Measurements from ENCODE around the gene MAL. TPM values are rescaled to one million over a fixed set of nuclear protein-coding genes. Genes with fewer than 3 reads are reported as not detected.

MAL gene
- polyA plus RNA-seq, 1 of the 3 experiments (the other 2 are of a cell fraction) = not detected

DNA sequence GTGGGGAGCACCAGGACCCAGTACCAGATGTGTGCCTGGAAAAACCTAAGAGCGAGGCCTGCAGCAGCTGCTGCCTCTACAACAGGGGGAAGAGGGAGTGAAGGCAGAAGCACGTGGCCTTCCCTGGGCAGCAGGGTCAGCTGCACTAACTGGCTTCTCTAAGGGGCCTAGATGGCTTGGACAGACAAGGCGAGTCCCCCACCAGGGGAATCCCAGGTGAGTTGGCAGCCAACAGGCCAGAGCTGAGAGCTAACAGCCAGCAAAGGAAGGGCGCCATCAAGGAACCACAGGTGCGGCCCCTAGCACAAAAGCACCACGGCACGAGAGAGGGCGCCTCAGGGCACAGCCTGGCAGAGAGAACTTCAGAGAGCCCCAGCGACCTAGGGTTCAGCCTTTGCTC lies 19.8 kb upstream of the MAL start:
- 47% methylated on average over 7 of the region's 9 CpGs for WGBS (ENCODE audit: low lambda C conversion rate)
- Histone ChIP-seq H3F3A (replicated peaks; ENCODE audit: insufficient read depth) (no peaks in the 10 kb centered on the region), H3K79me2 (ENCODE audit: insufficient read depth) (no peaks in the 10 kb centered on the region), H4K20me1 (ENCODE audit: insufficient read depth) (no peaks in the 10 kb centered on the region), H3K4me3 (ENCODE audit: low read depth in 2 of 2, low read length in 1 of 2) (no peak overlapping the region), H3K36me3 (replicated peaks in 1 of 2; ENCODE audit: control insufficient read depth in 1 of 2, insufficient read depth in 2 of 2, low read length in 1 of 2) (no peaks in the 10 kb centered on the region), H3K4me1 (ENCODE audit: control insufficient read depth in 1 of 2, insufficient read depth in 2 of 2, low read depth in 1 of 2, low read length in 1 of 2) (no peaks in the 10 kb centered on the region; a peak in 1 of 4 replicates), H3K9me3 (no peaks in the 10 kb centered on the region), H3K27me3 (ENCODE audit: insufficient read depth) (peaks cover 31% of the 10 kb centered on the region), H3K27ac (ENCODE audit: low read depth in 2 of 2, low read length in 1 of 2) (no peak overlapping the region), H3K4me2 (no peak overlapping the region), H3K9me2 (no peaks in the 10 kb centered on the region), H2AFZ (ENCODE audit: low read depth) (no peak overlapping the region), H3K9ac (no peak overlapping the region)
- no peak for DNase-seq
- POLR2A ChIA-PET = no interaction called here
- CTCF ChIA-PET = interaction anchor here (1.3 kb wide), 1 partner anchor 49 kb away, joined by 4 read pairs; no protein-coding TSS in a partner anchor
- no peak for TF ChIP-seq GATA2 (CRISPR knock-in tag; IDR thresholded peaks at IDR 0.05)
- no peak for TF ChIP-seq GABPA (IDR thresholded peaks at IDR 0.05; ENCODE audit: low read depth)

DNA sequence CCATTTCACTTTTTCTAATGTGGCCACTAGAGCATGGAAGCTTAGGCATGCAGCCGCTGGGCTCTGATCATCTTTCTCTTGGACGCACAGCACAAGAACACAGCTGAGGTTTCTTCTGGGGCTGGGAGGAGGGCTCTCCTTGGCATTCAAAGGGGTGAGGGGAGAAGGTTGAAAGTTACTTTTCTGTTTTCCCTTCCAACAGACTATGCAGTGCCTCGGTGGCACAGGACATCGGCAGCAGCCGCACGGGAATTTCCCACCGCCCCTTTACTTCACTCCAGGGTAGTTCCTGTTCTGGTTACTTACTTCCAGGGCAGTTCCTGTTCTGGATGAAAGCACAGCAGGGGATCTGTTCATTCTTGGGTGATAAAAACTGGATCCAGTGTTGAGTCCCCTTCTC lies 18.9 kb upstream of the MAL start:
- 76% methylated on average over 7 of the region's 7 CpGs for WGBS (ENCODE audit: low lambda C conversion rate)
- no peaks in the 10 kb centered on the region; a peak in 1 of 4 replicates for H3K4me1 ChIP-seq (ENCODE audit: control insufficient read depth in 1 of 2, insufficient read depth in 2 of 2, low read depth in 1 of 2, low read length in 1 of 2)
- DNase-seq = no peak
- no peak overlapping the region for H3K4me3 ChIP-seq (ENCODE audit: low read depth in 2 of 2, low read length in 1 of 2)
- H3K4me2 ChIP-seq = no peak overlapping the region
- no peak overlapping the region for H3K27ac ChIP-seq (ENCODE audit: low read depth in 2 of 2, low read length in 1 of 2)
- H3K9me2 ChIP-seq = no peaks in the 10 kb centered on the region
- POLR2A ChIA-PET = no interaction called here
- no peak overlapping the region for H2AFZ ChIP-seq (ENCODE audit: low read depth)
- H3K27me3 ChIP-seq (ENCODE audit: insufficient read depth) = peaks cover 29% of the 10 kb centered on the region
- no peaks in the 10 kb centered on the region for H3F3A ChIP-seq (replicated peaks; ENCODE audit: insufficient read depth)
- no peaks in the 10 kb centered on the region for H3K36me3 ChIP-seq (replicated peaks in 1 of 2; ENCODE audit: control insufficient read depth in 1 of 2, insufficient read depth in 2 of 2, low read length in 1 of 2)
- TF ChIP-seq GATA2 (CRISPR knock-in tag; IDR thresholded peaks at IDR 0.05) (no peak), NRF1 (IDR thresholded peaks at IDR 0.05; ENCODE audit: low read depth, low read length) (no peak), ELF1 (IDR thresholded peaks at IDR 0.05) (no peak), MEF2A (IDR thresholded peaks at IDR 0.05; ENCODE audit: borderline replicate concordance, low read depth) (no peak), RCOR1 (IDR thresholded peaks at IDR 0.05; ENCODE audit: low read length) (no peak), RXRA (IDR thresholded peaks at IDR 0.05; ENCODE audit: borderline replicate concordance, low read depth) (no peak), MXI1 (IDR thresholded peaks at IDR 0.05; ENCODE audit: low read depth, low read length) (no peak), FOXM1 (IDR thresholded peaks at IDR 0.05; ENCODE audit: low read depth) (no peak), SIN3A (IDR thresholded peaks at IDR 0.05; ENCODE audit: borderline replicate concordance, low read depth, low read length) (no peak), TCF12 (IDR thresholded peaks at IDR 0.05) (no peak), RAD21 (IDR thresholded peaks at IDR 0.05; ENCODE audit: low read length) (no peak), JUND (IDR thresholded peaks at IDR 0.05) (no peak), POLR2AphosphoS5 (IDR thresholded peaks at IDR 0.05; ENCODE audit: low read depth, low read length) (no peak)
- TF ChIP-seq, protein P1, sequence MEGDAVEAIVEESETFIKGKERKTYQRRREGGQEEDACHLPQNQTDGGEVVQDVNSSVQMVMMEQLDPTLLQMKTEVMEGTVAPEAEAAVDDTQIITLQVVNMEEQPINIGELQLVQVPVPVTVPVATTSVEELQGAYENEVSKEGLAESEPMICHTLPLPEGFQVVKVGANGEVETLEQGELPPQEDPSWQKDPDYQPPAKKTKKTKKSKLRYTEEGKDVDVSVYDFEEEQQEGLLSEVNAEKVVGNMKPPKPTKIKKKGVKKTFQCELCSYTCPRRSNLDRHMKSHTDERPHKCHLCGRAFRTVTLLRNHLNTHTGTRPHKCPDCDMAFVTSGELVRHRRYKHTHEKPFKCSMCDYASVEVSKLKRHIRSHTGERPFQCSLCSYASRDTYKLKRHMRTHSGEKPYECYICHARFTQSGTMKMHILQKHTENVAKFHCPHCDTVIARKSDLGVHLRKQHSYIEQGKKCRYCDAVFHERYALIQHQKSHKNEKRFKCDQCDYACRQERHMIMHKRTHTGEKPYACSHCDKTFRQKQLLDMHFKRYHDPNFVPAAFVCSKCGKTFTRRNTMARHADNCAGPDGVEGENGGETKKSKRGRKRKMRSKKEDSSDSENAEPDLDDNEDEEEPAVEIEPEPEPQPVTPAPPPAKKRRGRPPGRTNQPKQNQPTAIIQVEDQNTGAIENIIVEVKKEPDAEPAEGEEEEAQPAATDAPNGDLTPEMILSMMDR (IDR thresholded peaks at IDR 0.05) = no peak
- TF ChIP-seq, protein P2, sequence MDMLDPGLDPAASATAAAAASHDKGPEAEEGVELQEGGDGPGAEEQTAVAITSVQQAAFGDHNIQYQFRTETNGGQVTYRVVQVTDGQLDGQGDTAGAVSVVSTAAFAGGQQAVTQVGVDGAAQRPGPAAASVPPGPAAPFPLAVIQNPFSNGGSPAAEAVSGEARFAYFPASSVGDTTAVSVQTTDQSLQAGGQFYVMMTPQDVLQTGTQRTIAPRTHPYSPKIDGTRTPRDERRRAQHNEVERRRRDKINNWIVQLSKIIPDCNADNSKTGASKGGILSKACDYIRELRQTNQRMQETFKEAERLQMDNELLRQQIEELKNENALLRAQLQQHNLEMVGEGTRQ (IDR thresholded peaks at IDR 0.05; ENCODE audit: borderline replicate concordance, low read depth, low read length) = no peak
- TF ChIP-seq, protein P3, sequence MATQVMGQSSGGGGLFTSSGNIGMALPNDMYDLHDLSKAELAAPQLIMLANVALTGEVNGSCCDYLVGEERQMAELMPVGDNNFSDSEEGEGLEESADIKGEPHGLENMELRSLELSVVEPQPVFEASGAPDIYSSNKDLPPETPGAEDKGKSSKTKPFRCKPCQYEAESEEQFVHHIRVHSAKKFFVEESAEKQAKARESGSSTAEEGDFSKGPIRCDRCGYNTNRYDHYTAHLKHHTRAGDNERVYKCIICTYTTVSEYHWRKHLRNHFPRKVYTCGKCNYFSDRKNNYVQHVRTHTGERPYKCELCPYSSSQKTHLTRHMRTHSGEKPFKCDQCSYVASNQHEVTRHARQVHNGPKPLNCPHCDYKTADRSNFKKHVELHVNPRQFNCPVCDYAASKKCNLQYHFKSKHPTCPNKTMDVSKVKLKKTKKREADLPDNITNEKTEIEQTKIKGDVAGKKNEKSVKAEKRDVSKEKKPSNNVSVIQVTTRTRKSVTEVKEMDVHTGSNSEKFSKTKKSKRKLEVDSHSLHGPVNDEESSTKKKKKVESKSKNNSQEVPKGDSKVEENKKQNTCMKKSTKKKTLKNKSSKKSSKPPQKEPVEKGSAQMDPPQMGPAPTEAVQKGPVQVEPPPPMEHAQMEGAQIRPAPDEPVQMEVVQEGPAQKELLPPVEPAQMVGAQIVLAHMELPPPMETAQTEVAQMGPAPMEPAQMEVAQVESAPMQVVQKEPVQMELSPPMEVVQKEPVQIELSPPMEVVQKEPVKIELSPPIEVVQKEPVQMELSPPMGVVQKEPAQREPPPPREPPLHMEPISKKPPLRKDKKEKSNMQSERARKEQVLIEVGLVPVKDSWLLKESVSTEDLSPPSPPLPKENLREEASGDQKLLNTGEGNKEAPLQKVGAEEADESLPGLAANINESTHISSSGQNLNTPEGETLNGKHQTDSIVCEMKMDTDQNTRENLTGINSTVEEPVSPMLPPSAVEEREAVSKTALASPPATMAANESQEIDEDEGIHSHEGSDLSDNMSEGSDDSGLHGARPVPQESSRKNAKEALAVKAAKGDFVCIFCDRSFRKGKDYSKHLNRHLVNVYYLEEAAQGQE (IDR thresholded peaks at IDR 0.05; ENCODE audit: low read depth, low read length) = no peak
- TF ChIP-seq, protein P4, sequence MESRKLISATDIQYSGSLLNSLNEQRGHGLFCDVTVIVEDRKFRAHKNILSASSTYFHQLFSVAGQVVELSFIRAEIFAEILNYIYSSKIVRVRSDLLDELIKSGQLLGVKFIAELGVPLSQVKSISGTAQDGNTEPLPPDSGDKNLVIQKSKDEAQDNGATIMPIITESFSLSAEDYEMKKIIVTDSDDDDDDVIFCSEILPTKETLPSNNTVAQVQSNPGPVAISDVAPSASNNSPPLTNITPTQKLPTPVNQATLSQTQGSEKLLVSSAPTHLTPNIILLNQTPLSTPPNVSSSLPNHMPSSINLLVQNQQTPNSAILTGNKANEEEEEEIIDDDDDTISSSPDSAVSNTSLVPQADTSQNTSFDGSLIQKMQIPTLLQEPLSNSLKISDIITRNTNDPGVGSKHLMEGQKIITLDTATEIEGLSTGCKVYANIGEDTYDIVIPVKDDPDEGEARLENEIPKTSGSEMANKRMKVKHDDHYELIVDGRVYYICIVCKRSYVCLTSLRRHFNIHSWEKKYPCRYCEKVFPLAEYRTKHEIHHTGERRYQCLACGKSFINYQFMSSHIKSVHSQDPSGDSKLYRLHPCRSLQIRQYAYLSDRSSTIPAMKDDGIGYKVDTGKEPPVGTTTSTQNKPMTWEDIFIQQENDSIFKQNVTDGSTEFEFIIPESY (IDR thresholded peaks at IDR 0.05; ENCODE audit: borderline replicate concordance, low read depth) = no peak
- CTCF ChIA-PET = interaction anchor here (1.3 kb wide), 1 partner anchor 50 kb away, joined by 4 read pairs; no protein-coding TSS in a partner anchor
- H3K9me3 ChIP-seq = no peaks in the 10 kb centered on the region
- H4K20me1 ChIP-seq (ENCODE audit: insufficient read depth) = no peaks in the 10 kb centered on the region
- H3K79me2 ChIP-seq (ENCODE audit: insufficient read depth) = no peaks in the 10 kb centered on the region
- H3K9ac ChIP-seq = no peak overlapping the region

All from SK-N-SH (cell line).